ENCODE measurements around the gene MYBPHL. TPM values are rescaled to one million over a fixed set of nuclear protein-coding genes. Genes with fewer than 3 reads are reported as not detected.
"Not testable (repeated sequence)": the region's sequence is repeated elsewhere in the genome, so short reads cannot be mapped to it uniquely, and the experiment has no call there.

Gene MYBPHL
- total RNA-seq, 4 donors from 2014 or later: 0.76 TPM; not detected in 3

DNA sequence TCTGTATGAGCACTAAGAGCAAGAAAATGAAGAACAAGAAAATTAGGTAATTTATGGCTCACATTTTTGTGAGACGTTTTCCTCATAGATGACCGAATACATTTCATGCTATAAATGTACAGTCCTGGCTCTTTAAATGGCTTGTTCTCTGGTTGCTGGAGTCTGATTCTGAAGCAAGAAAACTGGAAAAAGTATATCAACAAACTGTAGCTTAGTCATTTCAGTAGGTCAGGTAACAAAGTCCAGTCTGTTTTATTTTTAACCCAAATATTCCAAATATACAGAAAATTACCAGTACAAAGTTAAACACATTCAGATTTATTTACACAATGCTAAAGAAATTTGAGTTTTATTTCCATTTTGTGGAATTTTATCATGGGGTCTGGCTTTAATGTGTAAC lies 2.5 kb upstream of the MYBPHL start:
- Histone ChIP-seq H3K27me3 (no peaks in the 10 kb centered on the region), H3K4me3 (no peak overlapping the region), H3K27ac (no peak overlapping the region), H3K4me1 (no peaks in the 10 kb centered on the region), H3K9me3 (no peaks in the 10 kb centered on the region), H3K36me3 (no peaks in the 10 kb centered on the region)
- intact Hi-C loops (cut with DNase I; ENCODE audit: low total_unique reads): no loop called here
- TF ChIP-seq, protein P1, sequence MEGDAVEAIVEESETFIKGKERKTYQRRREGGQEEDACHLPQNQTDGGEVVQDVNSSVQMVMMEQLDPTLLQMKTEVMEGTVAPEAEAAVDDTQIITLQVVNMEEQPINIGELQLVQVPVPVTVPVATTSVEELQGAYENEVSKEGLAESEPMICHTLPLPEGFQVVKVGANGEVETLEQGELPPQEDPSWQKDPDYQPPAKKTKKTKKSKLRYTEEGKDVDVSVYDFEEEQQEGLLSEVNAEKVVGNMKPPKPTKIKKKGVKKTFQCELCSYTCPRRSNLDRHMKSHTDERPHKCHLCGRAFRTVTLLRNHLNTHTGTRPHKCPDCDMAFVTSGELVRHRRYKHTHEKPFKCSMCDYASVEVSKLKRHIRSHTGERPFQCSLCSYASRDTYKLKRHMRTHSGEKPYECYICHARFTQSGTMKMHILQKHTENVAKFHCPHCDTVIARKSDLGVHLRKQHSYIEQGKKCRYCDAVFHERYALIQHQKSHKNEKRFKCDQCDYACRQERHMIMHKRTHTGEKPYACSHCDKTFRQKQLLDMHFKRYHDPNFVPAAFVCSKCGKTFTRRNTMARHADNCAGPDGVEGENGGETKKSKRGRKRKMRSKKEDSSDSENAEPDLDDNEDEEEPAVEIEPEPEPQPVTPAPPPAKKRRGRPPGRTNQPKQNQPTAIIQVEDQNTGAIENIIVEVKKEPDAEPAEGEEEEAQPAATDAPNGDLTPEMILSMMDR (IDR thresholded peaks at IDR 0.05): no peak
- no peak for TF ChIP-seq POLR2A (IDR thresholded peaks at IDR 0.05)
- no peak for DNase-seq

DNA sequence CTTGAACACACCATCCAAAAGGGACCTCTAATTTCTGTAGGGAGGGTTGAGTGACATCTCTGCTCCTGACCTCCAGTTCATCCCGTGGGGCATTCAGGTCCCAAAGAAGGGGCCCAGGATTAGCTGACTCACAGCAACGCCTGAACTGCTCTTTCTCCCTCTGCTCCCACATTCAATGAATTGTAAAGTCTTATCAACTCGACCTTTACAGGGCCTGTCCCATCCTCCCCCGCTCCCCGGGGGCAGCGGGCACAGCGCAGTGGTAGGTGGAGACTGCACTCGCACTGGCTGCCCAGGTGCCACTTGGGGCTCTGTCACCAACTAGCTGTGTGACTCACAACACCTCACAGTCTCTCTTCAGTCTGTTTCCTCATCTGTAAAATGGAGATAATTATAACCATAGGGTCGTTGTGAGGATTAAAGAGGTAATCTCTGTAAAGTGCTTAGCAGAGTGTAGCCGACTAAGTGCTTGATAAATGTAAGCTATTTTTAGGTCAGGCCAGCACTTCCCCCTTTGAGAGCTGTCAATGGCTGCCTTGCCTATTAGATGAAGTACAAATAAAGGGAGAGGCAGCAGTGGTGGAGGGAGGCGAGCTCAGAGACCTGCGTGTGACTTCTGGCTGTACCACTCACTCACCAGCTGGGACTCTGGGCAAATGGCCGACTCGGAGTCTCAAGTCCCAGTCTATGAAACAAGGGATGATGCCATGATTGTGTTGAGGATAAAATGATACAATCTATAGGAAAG lies 637 bp upstream of the MYBPHL start:
- no peak overlapping the region for H3K27ac ChIP-seq
- no peaks in the 10 kb centered on the region for H3K9me3 ChIP-seq
- no peaks in the 10 kb centered on the region for H3K27me3 ChIP-seq
- intact Hi-C loops (cut with DNase I; ENCODE audit: low total_unique reads): no loop called here
- no peaks in the 10 kb centered on the region for H3K36me3 ChIP-seq
- no peak for DNase-seq
- no peak overlapping the region for H3K4me3 ChIP-seq
- H3K4me1 ChIP-seq: no peaks in the 10 kb centered on the region
- TF ChIP-seq, protein P1 (IDR thresholded peaks at IDR 0.05): no peak
- TF ChIP-seq POLR2A (IDR thresholded peaks at IDR 0.05): no peak

DNA sequence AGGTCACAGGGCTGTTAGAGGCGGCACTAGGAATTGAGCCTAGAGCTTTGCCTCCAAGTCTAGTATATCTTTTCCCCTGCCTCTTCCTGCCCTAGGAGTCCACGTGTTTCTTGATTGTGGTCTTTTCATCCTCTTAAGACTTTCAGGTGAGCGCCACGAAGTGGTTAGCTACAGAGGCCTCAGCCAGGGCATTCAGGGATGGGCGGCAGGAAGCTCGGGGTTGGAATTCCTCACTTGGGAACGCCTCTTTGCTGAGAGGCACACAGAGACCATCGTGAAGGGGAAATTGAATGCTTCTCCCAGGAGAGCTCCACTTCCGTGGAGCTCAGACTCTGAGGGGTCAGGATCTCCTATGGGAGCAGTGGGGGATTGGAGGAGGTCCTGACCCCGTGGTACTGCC lies 820 bp downstream of the MYBPHL start:
- H3K4me3 ChIP-seq; H3K9me3 ChIP-seq; H3K36me3 ChIP-seq; DNase-seq; H3K4me1 ChIP-seq; H3K27me3 ChIP-seq; intact Hi-C loops (cut with DNase I; ENCODE audit: low total_unique reads); H3K27ac ChIP-seq: not testable (repeated sequence)

DNA sequence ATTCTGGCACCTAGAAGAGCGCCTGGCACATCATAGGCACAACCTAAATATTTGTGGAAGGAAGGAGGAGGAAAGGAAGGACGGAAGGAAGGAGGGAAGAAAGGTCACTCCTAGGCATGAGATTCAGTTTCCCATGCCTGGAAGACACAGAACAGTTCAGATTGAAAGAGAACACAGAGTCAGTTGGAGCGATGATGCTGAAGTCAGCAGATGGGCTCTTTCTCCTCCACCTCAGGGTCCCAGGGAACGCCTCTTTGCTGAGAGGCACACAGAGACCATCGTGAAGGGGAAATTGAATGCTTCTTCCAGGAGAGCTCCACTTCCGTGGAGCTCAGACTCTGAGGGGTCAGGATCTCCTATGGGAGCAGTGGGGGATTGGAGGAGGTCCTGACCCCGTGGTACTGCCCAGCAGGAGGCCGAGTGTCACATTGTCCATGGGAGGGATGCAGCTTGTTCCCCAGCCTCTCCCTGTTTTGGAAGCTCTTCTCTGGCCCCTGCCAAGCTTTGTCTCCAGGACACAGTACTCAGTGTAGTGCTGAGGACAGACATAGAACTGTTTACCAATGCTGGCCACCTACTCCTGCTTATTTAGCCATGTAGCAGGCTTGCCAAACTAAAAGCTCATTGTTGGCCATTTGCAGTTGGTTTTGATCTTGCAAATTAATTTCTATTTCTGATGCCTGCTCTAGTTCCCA lies 2.4 kb downstream of the MYBPHL start:
- intact Hi-C loops (cut with DNase I; ENCODE audit: low total_unique reads): no loop called here
- no peak for DNase-seq
- TF ChIP-seq, protein P1 (IDR thresholded peaks at IDR 0.05): no peak
- TF ChIP-seq POLR2A (IDR thresholded peaks at IDR 0.05): no peak
- no peaks in the 10 kb centered on the region for H3K9me3 ChIP-seq
- no peak overlapping the region for H3K27ac ChIP-seq
- no peak overlapping the region for H3K4me3 ChIP-seq
- H3K27me3 ChIP-seq: no peaks in the 10 kb centered on the region
- no peaks in the 10 kb centered on the region for H3K4me1 ChIP-seq
- no peaks in the 10 kb centered on the region for H3K36me3 ChIP-seq

DNA sequence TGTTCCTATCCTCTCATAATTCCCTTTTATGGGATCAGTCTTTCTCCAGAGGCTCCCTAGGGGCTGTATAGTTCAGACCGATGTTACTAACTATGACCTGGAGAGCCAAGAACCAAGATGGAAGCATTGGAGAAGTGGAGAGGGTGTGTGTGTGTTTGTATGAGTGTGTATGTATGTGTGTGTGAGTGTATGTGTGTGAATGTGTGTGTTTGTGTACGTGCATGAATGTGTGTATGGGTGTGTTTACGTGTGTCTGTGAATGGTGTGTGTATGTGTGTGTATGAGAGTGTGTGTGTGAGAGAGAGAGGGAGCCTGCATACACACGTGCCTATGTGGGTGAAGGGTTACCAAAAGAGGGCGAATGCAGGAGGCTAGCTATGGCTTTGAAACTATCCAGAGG lies 4.9 kb downstream of the MYBPHL start:
- no peak for DNase-seq
- intact Hi-C loops (cut with DNase I; ENCODE audit: low total_unique reads): no loop called here
- no peak overlapping the region for H3K4me3 ChIP-seq
- no peaks in the 10 kb centered on the region for H3K9me3 ChIP-seq
- no peaks in the 10 kb centered on the region for H3K27me3 ChIP-seq
- no peak overlapping the region for H3K27ac ChIP-seq
- TF ChIP-seq, protein P1 (IDR thresholded peaks at IDR 0.05): no peak
- TF ChIP-seq POLR2A (IDR thresholded peaks at IDR 0.05): no peak
- H3K4me1 ChIP-seq: no peaks in the 10 kb centered on the region
- no peaks in the 10 kb centered on the region for H3K36me3 ChIP-seq

Data from uterus (tissue), 4 donors.